Keratinocyte (primary cell): ENCODE results near the gene ABTB1. TPM values are rescaled to one million over a fixed set of nuclear protein-coding genes. Genes with fewer than 3 reads are reported as not detected.

Experiments
- DNase-seq: peaks from one replicate; pipeline ENCODE4 v3.0.0-alpha.2; 2011; ENCODE audit warnings: low read depth, missing footprints, low spot score
- FAIRE-seq: peaks from 2 replicates; lab custom pipeline; 2011; peaks lifted over from hg19 to GRCh38; lab: Jason Lieb, UNC
- H2AFZ ChIP-seq: 2 replicates; pipeline ENCODE4 v1.6.0; 2012; ENCODE audit warnings: low read length, control low read depth, inconsistent platforms; ENCODE audit not compliant: control insufficient read depth
- H3K27ac ChIP-seq: 2 replicates; pipeline ENCODE4 v1.5.1; 2011; ENCODE audit warnings: low read length; ENCODE audit not compliant: control insufficient read depth, insufficient read depth
- H3K27me3 ChIP-seq: 3 replicates; pipeline ENCODE4 v1.6.0; 2011; ENCODE audit warnings: low read length; ENCODE audit not compliant: control insufficient read depth, insufficient read depth; ENCODE audit errors: extremely low read depth
- H3K36me3 ChIP-seq, 2 experiments: 2 replicates in 1 of 2; 3 replicates in 1 of 2; pipeline ENCODE4 v1.5.1; 2011; ENCODE audit warnings: low read length in 2 of 2, mild to moderate bottlenecking in 1 of 2; ENCODE audit not compliant: control insufficient read depth in 2 of 2, insufficient read depth in 2 of 2; ENCODE audit errors: extremely low read depth in 1 of 2
- H3K4me1 ChIP-seq: 3 replicates; pipeline ENCODE4 v1.5.1; 2011; ENCODE audit warnings: low read length; ENCODE audit not compliant: control insufficient read depth, insufficient read depth; ENCODE audit errors: extremely low read depth
- H3K4me2 ChIP-seq: 3 replicates; pipeline ENCODE4 v1.6.0; 2011; ENCODE audit warnings: low read depth, low read length; ENCODE audit not compliant: control insufficient read depth, insufficient read depth; ENCODE audit errors: extremely low read depth
- H3K4me3 ChIP-seq, 3 experiments: fragments of 200-600 bp in 1 of 3; sonication (generic) in 1 of 3; 2 replicates in 2 of 3; 3 replicates in 1 of 3; pipeline ENCODE4 v1.5.1; 2011 to 2016; ENCODE audit warnings: low read length in 3 of 3, mild to moderate bottlenecking in 3 of 3, control low read depth in 2 of 3, inconsistent platforms in 1 of 3, low read depth in 1 of 3, mixed read lengths in 1 of 3, mixed run types in 1 of 3, moderate library complexity in 1 of 3; ENCODE audit not compliant: control insufficient read depth in 2 of 3, insufficient read depth in 2 of 3; ENCODE audit errors: extremely low read depth in 1 of 3
- H3K79me2 ChIP-seq: 2 replicates; pipeline ENCODE4 v1.6.0; 2012; ENCODE audit warnings: low read length; ENCODE audit not compliant: control insufficient read depth, insufficient read depth
- H3K9ac ChIP-seq: 3 replicates; pipeline ENCODE4 v1.6.0; 2011; ENCODE audit warnings: low read length; ENCODE audit not compliant: control insufficient read depth, insufficient read depth; ENCODE audit errors: extremely low read depth
- H3K9me1 ChIP-seq: 3 replicates; pipeline ENCODE4 v1.6.0; 2011; ENCODE audit warnings: low read length; ENCODE audit not compliant: control insufficient read depth, insufficient read depth; ENCODE audit errors: extremely low read depth
- H3K9me3 ChIP-seq: 2 replicates; pipeline ENCODE4 v1.5.1; 2012; ENCODE audit warnings: low read depth, low read length; ENCODE audit not compliant: control insufficient read depth
- H4K20me1 ChIP-seq: 3 replicates; pipeline ENCODE4 v1.6.0; 2011; ENCODE audit warnings: low read length; ENCODE audit not compliant: control insufficient read depth, insufficient read depth; ENCODE audit errors: extremely low read depth
- EZH2 ChIP-seq: IDR thresholded peaks from one replicate; pipeline ENCODE4 v1.6.1; 2012; ENCODE audit warnings: inconsistent platforms, mild to moderate bottlenecking, low read length, moderate library complexity
- dilution Hi-C: fragments of 300-500 bp; cut with MboI; formaldehyde crosslinking; loops from one replicate; pipeline ENCODE4 v1.7.0; 2020; ENCODE audit warnings: low sequenced_read_pairs; ENCODE audit not compliant: extremely low pct_ligation_motif_present
- polyA plus RNA-seq, 5 experiments: library from polyadenylated mRNA; depleted of rRNA in 3 of 5; stranded (reverse) in 3 of 5; stranded (forward) in 1 of 5; unstranded in 1 of 5; fragments of >200 nt; gene quantifications; 1 replicate in 1 of 5; 2 replicates in 3 of 5; 3 replicates in 1 of 5; pipeline versions ENCODE4 v1.2.1 to v1.2.3, GENCODE V29; 2011 to 2012; ENCODE audit warnings: missing spikeins in 2 of 5, low read depth in 1 of 5, low replicate concordance in 1 of 5
- TF ChIP-seq, protein P1 (sequence below), 3 experiments: IDR thresholded peaks in 1 of 3; conservative IDR thresholded peaks in 1 of 3; optimal IDR thresholded peaks in 1 of 3; 2 replicates in 2 of 3; 3 replicates in 1 of 3; pipeline versions ENCODE3 to v1.5.1; 2011; ENCODE audit warnings: low read length in 3 of 3, mild to moderate bottlenecking in 3 of 3, moderate library complexity in 2 of 3, control low read depth in 1 of 3, inconsistent platforms in 1 of 3; ENCODE audit not compliant: insufficient read depth in 2 of 3; ENCODE audit errors: extremely low read depth in 1 of 3

Gene ABTB1
- polyA plus RNA-seq, 1 donor (not counting 4 experiments of a cell fraction or from before 2014, with no cell fraction given): 11.6 TPM

DNA sequence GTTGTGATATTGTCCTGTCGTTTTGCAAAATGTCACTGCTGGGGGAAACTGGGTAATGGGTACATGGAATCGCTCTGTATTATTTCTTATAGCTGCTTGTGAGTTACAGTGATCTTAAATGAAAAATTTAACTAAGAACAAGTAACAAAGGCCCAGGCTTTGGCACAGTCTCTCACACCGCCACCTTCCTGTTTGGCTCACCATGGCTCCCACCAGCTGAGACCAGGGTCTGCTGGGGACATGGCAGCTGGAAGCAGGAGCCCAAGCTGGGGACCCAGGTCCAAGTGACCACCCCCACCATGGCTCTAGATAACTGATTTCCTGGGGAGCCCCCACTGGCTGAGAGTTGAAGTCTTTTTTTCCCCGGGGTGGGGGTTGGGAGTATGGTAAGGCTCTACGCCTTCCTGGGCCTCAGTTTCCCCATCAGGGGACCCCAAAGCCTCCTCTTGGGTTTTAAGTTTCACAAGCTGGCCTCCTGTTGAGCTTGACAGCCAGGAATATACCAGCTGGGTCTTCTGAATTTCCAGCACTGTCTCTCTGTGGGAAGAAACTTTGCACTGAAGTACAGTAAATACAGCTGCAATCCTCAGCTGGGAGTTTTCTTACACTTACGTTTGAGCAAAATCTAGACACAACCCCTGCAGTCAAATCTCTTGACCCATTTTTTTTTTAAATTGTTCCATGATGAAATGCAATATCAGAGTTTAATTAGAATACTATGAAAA, 26.1 kb downstream of the ABTB1 start:
- H4K20me1 ChIP-seq: no peaks in the 10 kb centered on the region
- peaks cover 16% of the 10 kb centered on the region for H3K4me1 ChIP-seq
- no peaks in the 10 kb centered on the region for H3K9me3 ChIP-seq
- FAIRE-seq (no peak), DNase-seq (no peak)
- dilution Hi-C loops: no loop called here
- TF ChIP-seq EZH2: no peak
- TF ChIP-seq, protein P1, sequence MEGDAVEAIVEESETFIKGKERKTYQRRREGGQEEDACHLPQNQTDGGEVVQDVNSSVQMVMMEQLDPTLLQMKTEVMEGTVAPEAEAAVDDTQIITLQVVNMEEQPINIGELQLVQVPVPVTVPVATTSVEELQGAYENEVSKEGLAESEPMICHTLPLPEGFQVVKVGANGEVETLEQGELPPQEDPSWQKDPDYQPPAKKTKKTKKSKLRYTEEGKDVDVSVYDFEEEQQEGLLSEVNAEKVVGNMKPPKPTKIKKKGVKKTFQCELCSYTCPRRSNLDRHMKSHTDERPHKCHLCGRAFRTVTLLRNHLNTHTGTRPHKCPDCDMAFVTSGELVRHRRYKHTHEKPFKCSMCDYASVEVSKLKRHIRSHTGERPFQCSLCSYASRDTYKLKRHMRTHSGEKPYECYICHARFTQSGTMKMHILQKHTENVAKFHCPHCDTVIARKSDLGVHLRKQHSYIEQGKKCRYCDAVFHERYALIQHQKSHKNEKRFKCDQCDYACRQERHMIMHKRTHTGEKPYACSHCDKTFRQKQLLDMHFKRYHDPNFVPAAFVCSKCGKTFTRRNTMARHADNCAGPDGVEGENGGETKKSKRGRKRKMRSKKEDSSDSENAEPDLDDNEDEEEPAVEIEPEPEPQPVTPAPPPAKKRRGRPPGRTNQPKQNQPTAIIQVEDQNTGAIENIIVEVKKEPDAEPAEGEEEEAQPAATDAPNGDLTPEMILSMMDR (optimal IDR thresholded peaks at IDR 0.05 in 1 of 3, IDR thresholded peaks at IDR 0.05 in 1 of 3, conservative IDR thresholded peaks at IDR 0.05 in 1 of 3; ENCODE audit: extremely low read depth in 1 of 3, insufficient read depth in 2 of 3, low read length in 3 of 3): no peak
- no peaks in the 10 kb centered on the region for H3K36me3 ChIP-seq
- H3K4me3 ChIP-seq: no peak overlapping the region
- H3K4me2 ChIP-seq: no peak overlapping the region
- no peak overlapping the region for H2AFZ ChIP-seq
- no peaks in the 10 kb centered on the region for H3K27me3 ChIP-seq
- no peak overlapping the region for H3K9ac ChIP-seq
- no peak overlapping the region for H3K27ac ChIP-seq
- H3K79me2 ChIP-seq: no peaks in the 10 kb centered on the region
- no peaks in the 10 kb centered on the region for H3K9me1 ChIP-seq

DNA sequence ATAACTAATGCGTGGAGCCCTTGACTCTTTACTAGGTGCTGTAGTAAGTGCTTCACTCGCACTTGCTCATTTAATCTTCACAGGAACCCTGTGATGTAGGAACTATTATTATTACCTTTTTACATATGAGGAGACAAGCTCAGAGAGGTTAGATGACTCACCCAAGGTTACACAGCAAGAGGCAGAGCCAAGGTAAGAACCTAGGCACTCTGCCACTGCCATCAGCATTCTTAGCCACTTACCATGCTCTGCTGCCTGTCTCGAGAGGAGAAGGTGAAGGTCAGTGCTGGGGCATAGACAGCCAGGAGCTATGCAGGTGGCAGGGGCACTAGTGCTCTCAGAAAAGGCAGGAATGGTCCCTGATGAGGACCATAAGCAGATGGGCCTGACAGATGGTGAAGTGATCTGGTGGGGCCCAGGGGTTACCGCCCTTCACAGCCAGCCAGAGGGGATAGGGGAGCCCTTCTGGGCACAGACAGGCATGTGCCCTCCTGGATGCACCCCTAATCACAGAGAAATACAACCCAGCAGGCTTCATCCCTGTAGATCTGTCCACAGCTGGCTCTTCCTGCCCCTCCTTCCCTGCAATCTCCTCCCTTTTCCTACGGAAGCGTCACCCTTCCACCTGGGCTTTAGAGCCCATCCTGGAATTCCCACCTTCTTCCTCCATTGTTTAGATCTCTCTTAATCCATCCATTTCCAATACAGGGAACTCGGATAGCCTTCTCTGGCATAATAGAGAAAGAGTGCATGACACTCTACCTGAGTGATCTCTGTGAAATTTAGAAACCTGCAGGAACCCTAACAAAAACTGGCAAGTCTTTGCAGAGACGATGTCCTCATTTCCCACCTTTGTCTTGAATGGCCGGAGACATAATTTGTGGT, 26.9 kb downstream of the ABTB1 start:
- FAIRE-seq (peak; percentile 43), DNase-seq (no peak)
- H3K79me2 ChIP-seq: no peaks in the 10 kb centered on the region
- no peak for TF ChIP-seq EZH2
- TF ChIP-seq, protein P1 (optimal IDR thresholded peaks at IDR 0.05 in 1 of 3, IDR thresholded peaks at IDR 0.05 in 1 of 3, conservative IDR thresholded peaks at IDR 0.05 in 1 of 3; ENCODE audit: extremely low read depth in 1 of 3, insufficient read depth in 2 of 3, low read length in 3 of 3): no peak
- no peak overlapping the region for H3K4me3 ChIP-seq
- peaks cover 14% of the 10 kb centered on the region for H3K4me1 ChIP-seq
- no peak overlapping the region for H3K4me2 ChIP-seq
- no peaks in the 10 kb centered on the region for H3K9me1 ChIP-seq
- no peaks in the 10 kb centered on the region for H3K9me3 ChIP-seq
- no peak overlapping the region for H2AFZ ChIP-seq
- no peaks in the 10 kb centered on the region for H3K36me3 ChIP-seq
- no peak overlapping the region for H3K9ac ChIP-seq
- dilution Hi-C loops: no loop called here
- no peaks in the 10 kb centered on the region for H3K27me3 ChIP-seq
- H3K27ac ChIP-seq: no peak overlapping the region
- no peaks in the 10 kb centered on the region for H4K20me1 ChIP-seq
